ENCODE results near the gene PKNOX1.
"Not testable (repeated sequence)": the region's sequence is repeated elsewhere in the genome, so short reads cannot be mapped to it uniquely, and the experiment has no call there.

PKNOX1 gene

DNA sequence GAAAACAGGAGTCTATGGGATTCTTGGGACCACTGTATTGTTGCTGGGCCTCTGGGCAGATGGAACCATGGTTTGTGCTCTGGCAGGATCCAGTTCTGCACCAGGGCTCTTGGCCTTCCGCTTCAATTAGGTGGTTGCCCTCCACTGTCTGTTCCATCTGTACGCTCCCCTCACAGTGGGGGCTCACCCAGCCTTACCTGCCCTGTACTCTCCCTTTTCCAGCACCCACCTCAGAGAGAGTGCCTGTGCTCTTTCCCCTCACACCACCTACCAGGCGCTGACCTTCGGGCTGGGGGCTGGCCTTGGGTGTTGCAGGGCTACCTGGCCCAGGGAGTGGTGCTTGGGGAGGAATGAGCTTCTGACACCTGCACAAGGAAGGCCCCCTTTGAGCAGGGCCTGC lies 7.5 kb downstream of the PKNOX1 start:
- in situ Hi-C loops (cut with HindIII; ENCODE audit: low pct_unique_long_range_greater_than_20kb, low sequenced_read_pairs) = no loop called here
- TF ChIP-seq JUND (IDR thresholded peaks at IDR 0.05; ENCODE audit: low read depth) = no peak
- DNase-seq (ENCODE audit: low read depth in 1 of 2, low spot score in 1 of 2) = no peak

- in situ Hi-C loops (cut with HindIII; ENCODE audit: low pct_unique_long_range_greater_than_20kb, low sequenced_read_pairs) = no loop called here
- no peak for DNase-seq (ENCODE audit: low read depth in 1 of 2, low spot score in 1 of 2)
- TF ChIP-seq JUND (IDR thresholded peaks at IDR 0.05; ENCODE audit: low read depth) = no peak
These were observed 8.7 kb downstream of the PKNOX1 start for GRCh38 chr21:42983103-42983502.

DNA sequence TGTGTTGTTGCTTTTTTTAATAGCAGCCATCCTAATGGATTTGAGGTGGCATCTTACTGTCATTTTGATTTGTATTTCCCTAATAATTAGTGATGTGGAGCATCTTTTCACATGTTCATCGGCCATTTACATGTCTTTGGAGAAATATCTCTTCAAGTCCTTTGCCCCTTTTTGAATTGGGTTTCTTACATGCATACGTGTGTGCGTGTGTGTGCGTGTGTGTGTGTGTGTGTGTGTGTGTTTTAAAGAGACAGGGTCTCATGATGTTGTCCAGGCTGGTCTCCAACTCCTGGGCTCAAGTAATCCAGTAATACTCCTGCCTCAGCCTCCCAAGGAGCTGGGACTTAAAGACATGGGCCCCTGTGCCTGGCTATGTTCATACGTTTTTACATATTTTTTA lies 9.5 kb downstream of the PKNOX1 start:
- no peak for DNase-seq (ENCODE audit: low read depth in 1 of 2, low spot score in 1 of 2)
- TF ChIP-seq JUND (IDR thresholded peaks at IDR 0.05; ENCODE audit: low read depth) = no peak
- in situ Hi-C loops (cut with HindIII; ENCODE audit: low pct_unique_long_range_greater_than_20kb, low sequenced_read_pairs) = no loop called here

GRCh38 chr21:42986125-42986783 lies 11.9 kb downstream of the PKNOX1 start:
- in situ Hi-C loops (cut with HindIII; ENCODE audit: low pct_unique_long_range_greater_than_20kb, low sequenced_read_pairs) = no loop called here
- no peak for TF ChIP-seq JUND (IDR thresholded peaks at IDR 0.05; ENCODE audit: low read depth)
- no peak for DNase-seq (ENCODE audit: low read depth in 1 of 2, low spot score in 1 of 2)

- TF ChIP-seq JUND (IDR thresholded peaks at IDR 0.05; ENCODE audit: low read depth) = no peak
- in situ Hi-C loops (cut with HindIII; ENCODE audit: low pct_unique_long_range_greater_than_20kb, low sequenced_read_pairs) = no loop called here
- no peak for DNase-seq (ENCODE audit: low read depth in 1 of 2, low spot score in 1 of 2)
These were observed 14.0 kb downstream of the PKNOX1 start for GRCh38 chr21:42988236-42988965.

DNA sequence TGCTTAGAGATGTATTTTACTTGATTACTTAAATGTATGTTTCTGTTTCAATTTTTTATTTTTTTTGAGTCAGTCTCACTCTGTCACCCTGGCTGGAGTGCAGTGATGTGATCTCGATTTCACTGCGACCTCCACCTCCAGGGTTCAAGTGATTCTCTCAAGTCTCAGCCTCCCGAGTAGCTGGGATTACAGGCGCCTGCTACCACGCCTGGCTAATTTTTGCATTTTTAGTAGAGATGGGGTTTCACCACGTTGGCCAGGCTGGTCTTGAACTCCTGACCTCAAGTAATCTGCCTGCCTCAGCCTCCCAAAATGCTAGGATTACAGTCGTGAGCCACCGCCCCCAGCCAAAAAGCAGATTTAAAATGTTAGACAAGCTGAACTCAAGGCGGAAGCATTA lies 15.0 kb downstream of the PKNOX1 start:
- in situ Hi-C loops (cut with HindIII; ENCODE audit: low pct_unique_long_range_greater_than_20kb, low sequenced_read_pairs); DNase-seq (ENCODE audit: low read depth in 1 of 2, low spot score in 1 of 2): not testable (repeated sequence)

- no peak for DNase-seq (ENCODE audit: low read depth in 1 of 2, low spot score in 1 of 2)
- in situ Hi-C loops (cut with HindIII; ENCODE audit: low pct_unique_long_range_greater_than_20kb, low sequenced_read_pairs) = no loop called here
These were observed 15.7 kb downstream of the PKNOX1 start for GRCh38 chr21:42989816-42990650.

GRCh38 chr21:42991992-42992740 lies 17.8 kb downstream of the PKNOX1 start:
- TF ChIP-seq JUND (IDR thresholded peaks at IDR 0.05; ENCODE audit: low read depth) = no peak
- in situ Hi-C loops (cut with HindIII; ENCODE audit: low pct_unique_long_range_greater_than_20kb, low sequenced_read_pairs) = no loop called here
- DNase-seq (ENCODE audit: low read depth in 1 of 2, low spot score in 1 of 2) = no peak

More at GRCh38 chr21:42989816-42990650, 15.7 kb downstream of the PKNOX1 start:
- no peak for TF ChIP-seq JUND (IDR thresholded peaks at IDR 0.05; ENCODE audit: low read depth)

DNA sequence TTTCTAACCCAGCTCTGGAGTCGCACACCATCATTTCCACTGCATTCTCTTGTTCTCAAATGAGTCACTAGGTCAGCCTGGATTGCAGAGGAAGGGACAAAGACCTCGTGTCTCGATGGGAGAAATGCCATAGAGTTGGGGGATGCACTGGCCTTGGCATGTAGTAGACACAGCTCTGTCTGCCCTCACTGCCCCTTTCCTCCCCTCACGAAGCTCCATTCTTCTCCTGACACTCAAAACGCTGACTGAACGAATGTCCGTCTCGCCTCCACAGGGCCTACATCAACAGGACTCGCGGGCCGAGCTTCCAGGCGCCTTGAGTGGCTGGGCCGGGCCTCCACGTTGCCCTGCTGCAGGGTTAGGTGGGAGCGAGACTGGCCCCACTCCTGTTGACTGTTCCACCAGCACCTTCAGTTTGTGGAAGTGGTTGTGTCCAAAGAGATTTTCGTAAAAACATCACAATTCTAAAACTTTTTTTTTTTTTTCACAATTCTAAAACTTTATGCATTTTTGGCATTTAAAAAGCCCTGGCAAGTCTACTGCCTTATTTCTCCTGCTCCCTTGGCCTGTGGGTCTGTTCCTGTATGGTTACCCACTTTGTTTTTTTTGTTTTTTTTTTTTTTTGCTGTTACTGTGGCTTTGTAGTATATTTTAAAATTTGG lies 18.8 kb downstream of the PKNOX1 start:
- no peak for DNase-seq (ENCODE audit: low read depth in 1 of 2, low spot score in 1 of 2)
- in situ Hi-C loops (cut with HindIII; ENCODE audit: low pct_unique_long_range_greater_than_20kb, low sequenced_read_pairs) = no loop called here
- no peak for TF ChIP-seq JUND (IDR thresholded peaks at IDR 0.05; ENCODE audit: low read depth)

DNA sequence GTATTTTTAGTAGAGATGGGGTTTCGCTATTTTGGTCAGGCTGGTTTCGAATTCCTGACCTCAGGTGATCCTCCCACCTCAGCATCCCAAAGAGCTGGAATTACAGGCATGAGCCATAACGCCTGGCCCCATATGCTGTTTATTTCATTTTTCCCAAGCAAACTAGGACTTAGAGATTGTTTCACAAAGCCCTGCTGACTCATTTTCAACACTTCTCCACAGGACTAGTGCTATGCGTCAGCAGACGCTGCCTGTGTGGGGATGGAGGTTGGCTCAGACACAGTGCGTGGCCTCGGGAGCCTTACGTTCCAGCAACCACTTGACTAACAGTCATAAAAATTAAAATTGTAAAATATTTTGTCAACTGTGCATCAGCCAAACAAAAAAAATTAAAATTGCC lies 22.7 kb downstream of the PKNOX1 start:
- no peak for DNase-seq (ENCODE audit: low read depth in 1 of 2, low spot score in 1 of 2)
- no peak for TF ChIP-seq JUND (IDR thresholded peaks at IDR 0.05; ENCODE audit: low read depth)
- in situ Hi-C loops (cut with HindIII; ENCODE audit: low pct_unique_long_range_greater_than_20kb, low sequenced_read_pairs) = no loop called here

GRCh38 chr21:42997983-42998382 lies 23.6 kb downstream of the PKNOX1 start:
- DNase-seq (ENCODE audit: low read depth in 1 of 2, low spot score in 1 of 2); in situ Hi-C loops (cut with HindIII; ENCODE audit: low pct_unique_long_range_greater_than_20kb, low sequenced_read_pairs): not testable (repeated sequence)

DNA sequence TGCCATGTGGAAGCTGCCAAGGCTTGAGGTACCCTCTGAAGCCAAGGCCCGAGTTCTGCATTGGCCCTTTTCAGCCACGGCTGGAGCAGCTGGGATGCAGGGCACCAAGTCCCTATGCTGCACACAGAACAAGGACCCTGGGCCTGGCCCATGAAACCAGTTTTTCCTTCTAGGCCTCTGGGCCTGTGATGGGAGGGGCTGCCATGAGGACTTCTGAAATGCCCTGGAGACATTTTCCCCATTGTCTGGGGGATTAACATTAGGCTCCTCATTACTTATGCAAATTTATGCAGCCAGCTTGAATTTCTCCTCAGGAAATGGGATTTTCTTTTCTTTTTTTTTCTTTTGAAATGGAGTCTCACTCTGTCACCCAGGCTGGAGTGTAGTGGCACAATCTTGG lies 24.8 kb downstream of the PKNOX1 start:
- in situ Hi-C loops (cut with HindIII; ENCODE audit: low pct_unique_long_range_greater_than_20kb, low sequenced_read_pairs); DNase-seq (ENCODE audit: low read depth in 1 of 2, low spot score in 1 of 2): not testable (repeated sequence)

DNA sequence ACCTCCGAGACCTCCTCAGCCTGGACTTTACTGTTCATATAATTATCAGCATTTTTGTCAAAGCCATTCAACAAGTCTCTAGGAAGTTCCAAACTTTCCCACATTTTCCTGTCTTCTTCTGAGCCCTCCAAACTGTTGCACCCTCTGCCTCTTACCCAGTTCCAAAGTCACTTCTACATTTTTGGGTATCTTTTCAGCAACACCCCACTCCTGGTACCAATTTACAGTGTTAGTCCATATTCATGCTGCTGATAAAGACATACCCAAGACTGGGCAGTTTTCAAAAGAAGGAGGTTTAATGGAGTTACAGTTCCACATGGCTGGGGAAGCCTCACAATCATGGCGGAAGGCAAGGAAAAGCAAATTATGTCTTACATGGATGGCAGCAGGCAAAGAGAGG lies 25.7 kb downstream of the PKNOX1 start:
- DNase-seq (ENCODE audit: low read depth in 1 of 2, low spot score in 1 of 2); in situ Hi-C loops (cut with HindIII; ENCODE audit: low pct_unique_long_range_greater_than_20kb, low sequenced_read_pairs): not testable (repeated sequence)
